Mesenchymal stem cell (in vitro differentiated cells and primary cell): ENCODE data around the gene PLD3. TPM values are rescaled to one million over a fixed set of nuclear protein-coding genes. Genes with fewer than 3 reads are reported as not detected.

ENCODE experiments used
- small RNA-seq: library from polyadenylated mRNA; stranded (forward); fragments of <200 nt; extraction: miRNeasy Mini kit (QIAGEN cat#:217004); gene quantifications from one replicate; pipeline ENCODE3, GENCODE V24; 2013; ENCODE audit warnings: low read depth

Gene PLD3

Small RNAs within 50 kb of the gene (small RNA-seq; reads per million reads assigned to genes)
- gene MIR6796 (not detected), gene RF00019 (not detected), gene RNU6-945P (not detected)
